Measurements from ENCODE around the gene DNAH1. TPM values are rescaled to one million over a fixed set of nuclear protein-coding genes. Genes with fewer than 3 reads are reported as not detected.

DNAH1 gene
- total RNA-seq, 4 donors from 2014 or later: 19.3 to 103 (median 64.2) TPM

DNA sequence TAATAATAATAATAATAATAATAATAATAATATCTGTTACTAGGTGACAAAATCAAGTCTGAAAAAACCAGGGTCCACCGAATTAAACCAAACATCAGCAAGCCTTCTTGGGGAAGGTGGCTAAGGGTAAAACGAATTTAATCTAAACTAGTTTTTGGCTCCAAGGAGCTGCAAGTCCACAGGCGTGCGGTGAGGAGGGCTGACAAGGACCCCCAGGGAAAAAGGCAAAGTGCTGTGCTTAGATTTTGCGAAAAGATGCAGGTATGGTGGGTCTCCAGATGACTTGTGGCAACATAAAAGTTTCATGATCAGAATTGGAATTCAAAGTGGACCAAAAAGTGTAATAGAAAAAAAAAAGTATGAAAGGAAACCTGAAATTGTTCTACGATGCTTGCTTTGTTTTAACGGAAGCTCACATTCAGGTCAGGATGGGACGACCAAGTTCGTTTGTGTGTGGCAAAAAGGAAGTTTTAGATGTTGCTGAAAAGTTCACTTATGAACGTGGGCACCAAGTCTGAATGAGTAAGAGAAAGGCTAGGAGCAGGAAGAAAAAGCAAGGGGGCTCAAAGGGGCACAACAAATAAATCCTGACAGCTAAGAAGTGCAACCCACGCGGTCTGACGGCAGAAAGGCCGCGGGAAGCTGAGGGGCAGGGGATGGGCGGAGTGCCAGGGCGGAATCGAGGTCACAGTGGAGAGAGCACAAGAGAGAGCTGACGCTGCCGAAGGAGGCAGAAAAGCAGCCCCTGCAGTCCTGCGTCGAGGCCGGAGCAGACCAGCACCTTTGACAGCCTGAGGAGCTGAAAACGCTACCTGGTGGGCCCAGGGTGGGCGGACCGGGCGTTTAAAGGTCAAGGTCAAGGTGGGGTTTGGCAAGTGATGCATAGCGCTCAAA lies 38.8 kb upstream of the DNAH1 start:
- no peaks in the 10 kb centered on the region for H3K36me3 ChIP-seq
- H3K27me3 ChIP-seq: no peaks in the 10 kb centered on the region
- H3K9me3 ChIP-seq: no peaks in the 10 kb centered on the region
- peak overlapping the region; percentile 69 to 99 (median 80) for H3K4me3 ChIP-seq
- TF ChIP-seq, protein P1, sequence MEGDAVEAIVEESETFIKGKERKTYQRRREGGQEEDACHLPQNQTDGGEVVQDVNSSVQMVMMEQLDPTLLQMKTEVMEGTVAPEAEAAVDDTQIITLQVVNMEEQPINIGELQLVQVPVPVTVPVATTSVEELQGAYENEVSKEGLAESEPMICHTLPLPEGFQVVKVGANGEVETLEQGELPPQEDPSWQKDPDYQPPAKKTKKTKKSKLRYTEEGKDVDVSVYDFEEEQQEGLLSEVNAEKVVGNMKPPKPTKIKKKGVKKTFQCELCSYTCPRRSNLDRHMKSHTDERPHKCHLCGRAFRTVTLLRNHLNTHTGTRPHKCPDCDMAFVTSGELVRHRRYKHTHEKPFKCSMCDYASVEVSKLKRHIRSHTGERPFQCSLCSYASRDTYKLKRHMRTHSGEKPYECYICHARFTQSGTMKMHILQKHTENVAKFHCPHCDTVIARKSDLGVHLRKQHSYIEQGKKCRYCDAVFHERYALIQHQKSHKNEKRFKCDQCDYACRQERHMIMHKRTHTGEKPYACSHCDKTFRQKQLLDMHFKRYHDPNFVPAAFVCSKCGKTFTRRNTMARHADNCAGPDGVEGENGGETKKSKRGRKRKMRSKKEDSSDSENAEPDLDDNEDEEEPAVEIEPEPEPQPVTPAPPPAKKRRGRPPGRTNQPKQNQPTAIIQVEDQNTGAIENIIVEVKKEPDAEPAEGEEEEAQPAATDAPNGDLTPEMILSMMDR (IDR thresholded peaks at IDR 0.05): no peak
- TF ChIP-seq POLR2A (IDR thresholded peaks at IDR 0.05): peak in 1 of 2 donors; percentile 46
- peaks cover 0 to 58% (median 13%) of the 10 kb centered on the region in 4 donors for H3K4me1 ChIP-seq
- H3K27ac ChIP-seq: peak overlapping the region; percentile 95 to 100 (median 97)
- DNase-seq: peak; percentile 79 to 89 (median 83)

DNA sequence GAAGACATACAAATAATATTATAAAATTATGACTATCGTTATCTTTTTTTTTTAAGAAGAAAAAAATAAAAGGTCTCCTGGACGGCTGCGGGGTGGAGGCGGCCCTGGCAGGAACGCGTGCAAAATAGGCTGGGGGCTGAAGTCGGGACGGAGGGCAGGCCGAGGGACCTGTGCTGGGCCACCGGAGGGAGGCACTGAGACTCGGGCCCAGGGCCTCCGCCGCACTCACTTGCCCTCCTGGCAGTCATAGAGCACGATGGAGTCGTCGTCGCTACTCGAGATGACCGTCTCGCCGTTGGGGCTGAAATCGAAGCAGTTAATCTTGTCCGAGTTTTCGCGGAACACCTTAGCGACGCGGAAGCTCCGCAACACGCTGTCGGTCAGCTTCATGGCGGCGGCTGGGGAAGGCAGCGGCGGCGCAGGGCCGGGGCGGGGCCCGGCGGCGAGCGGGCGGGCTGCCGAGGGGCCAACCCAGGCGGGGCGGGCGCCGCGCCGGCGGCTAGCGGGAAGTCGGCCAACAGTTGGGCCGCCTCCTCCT lies 38.1 kb upstream of the DNAH1 start:
- no peaks in the 10 kb centered on the region for H3K27me3 ChIP-seq
- peak in 2 of 3 donors; percentile 52 to 78 for DNase-seq
- H3K4me1 ChIP-seq: peaks cover 0 to 55% (median 11%) of the 10 kb centered on the region in 4 donors
- H3K4me3 ChIP-seq: peak overlapping the region; percentile 69 to 99 (median 80)
- H3K36me3 ChIP-seq: no peaks in the 10 kb centered on the region
- peak overlapping the region; percentile 95 to 100 (median 97) for H3K27ac ChIP-seq
- no peaks in the 10 kb centered on the region for H3K9me3 ChIP-seq
- TF ChIP-seq, protein P1 (IDR thresholded peaks at IDR 0.05): peak in 4 of 6 experiments; percentile 37 to 56 (median 52)
- TF ChIP-seq POLR2A (IDR thresholded peaks at IDR 0.05): no peak

DNA sequence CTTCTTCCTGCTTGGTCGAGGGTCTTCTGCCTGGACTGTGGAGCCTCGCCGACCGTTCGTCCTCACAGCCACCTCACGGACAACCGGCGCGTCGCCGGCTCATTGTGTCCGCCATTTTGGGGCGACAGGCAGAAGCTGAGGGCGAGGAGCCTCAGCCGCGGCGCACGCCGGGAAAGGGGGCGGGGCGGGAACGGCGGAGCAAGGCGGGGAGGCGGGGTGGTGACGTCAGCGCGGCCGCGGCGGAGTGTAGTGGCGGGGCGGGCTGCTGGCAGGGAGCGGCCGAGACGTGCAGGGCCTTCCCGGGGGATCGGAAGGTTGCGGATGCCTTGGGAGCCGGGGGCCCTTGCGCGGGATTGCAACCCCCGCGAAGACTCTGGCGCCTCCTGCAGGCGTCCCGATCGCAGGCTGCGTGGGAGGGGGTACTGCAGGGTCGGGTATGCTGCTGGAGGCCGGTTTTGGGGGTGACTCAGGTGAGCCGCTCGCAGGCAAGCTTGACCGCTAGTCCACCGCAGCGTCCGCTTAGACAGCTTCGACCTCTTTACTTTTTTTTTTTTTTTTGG lies 37.5 kb upstream of the DNAH1 start, which contains the start of gene WDR82:
TSS of gene WDR82 (minus strand) at position 140 of the 560 bp plus-strand sequence. CDS start 288 bp downstream, outside the sequence.
- Histone ChIP-seq H3K36me3 (no peaks in the 10 kb centered on the region), H3K9me3 (no peaks in the 10 kb centered on the region), H3K27ac (peak within 1 kb of the TSS; percentile 95 to 100 (median 97)), H3K4me3 (peak within 1 kb of the TSS; percentile 69 to 99 (median 80)), H3K27me3 (no peaks in the 10 kb centered on the region), H3K4me1 (peaks cover 0 to 51% (median 11%) of the 10 kb centered on the region in 4 donors)
- TF ChIP-seq, protein P1 (IDR thresholded peaks at IDR 0.05): peak in 5 of 6 experiments; percentile 19 to 50 (median 41)
- peak; percentile 72 to 91 for TF ChIP-seq POLR2A (IDR thresholded peaks at IDR 0.05)
- DNase-seq: peak; percentile 98 to 99 (median 99)

DNA sequence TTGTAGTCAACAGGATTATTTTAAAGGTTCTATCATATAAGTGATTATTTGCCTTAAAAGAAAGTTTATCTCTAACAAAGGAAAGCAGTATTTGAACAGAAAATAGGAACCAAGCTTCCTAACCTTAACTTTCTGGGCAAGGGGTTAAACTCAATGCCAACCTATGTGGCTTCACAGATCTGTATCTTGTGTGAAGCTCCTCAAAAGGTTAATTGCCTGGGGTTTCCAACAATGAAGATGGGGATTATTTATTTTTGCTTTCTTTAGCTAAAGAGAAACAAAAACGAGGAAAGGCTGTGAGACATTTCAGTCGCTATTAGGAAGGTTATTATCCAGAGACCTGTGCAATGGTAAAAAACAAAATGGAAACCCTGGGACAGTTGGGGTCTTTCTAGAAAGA lies 36.5 kb upstream of the DNAH1 start:
- no peak for DNase-seq
- no peaks in the 10 kb centered on the region for H3K9me3 ChIP-seq
- H3K4me3 ChIP-seq: peak overlapping the region in 2 of 4 donors; percentile 90 to 99
- TF ChIP-seq, protein P1 (IDR thresholded peaks at IDR 0.05): no peak
- no peak for TF ChIP-seq POLR2A (IDR thresholded peaks at IDR 0.05)
- H3K27ac ChIP-seq: peak overlapping the region; percentile 95 to 100 (median 97)
- peaks cover 0 to 42% (median 11%) of the 10 kb centered on the region in 4 donors for H3K4me1 ChIP-seq
- no peaks in the 10 kb centered on the region for H3K36me3 ChIP-seq
- H3K27me3 ChIP-seq: no peaks in the 10 kb centered on the region

DNA sequence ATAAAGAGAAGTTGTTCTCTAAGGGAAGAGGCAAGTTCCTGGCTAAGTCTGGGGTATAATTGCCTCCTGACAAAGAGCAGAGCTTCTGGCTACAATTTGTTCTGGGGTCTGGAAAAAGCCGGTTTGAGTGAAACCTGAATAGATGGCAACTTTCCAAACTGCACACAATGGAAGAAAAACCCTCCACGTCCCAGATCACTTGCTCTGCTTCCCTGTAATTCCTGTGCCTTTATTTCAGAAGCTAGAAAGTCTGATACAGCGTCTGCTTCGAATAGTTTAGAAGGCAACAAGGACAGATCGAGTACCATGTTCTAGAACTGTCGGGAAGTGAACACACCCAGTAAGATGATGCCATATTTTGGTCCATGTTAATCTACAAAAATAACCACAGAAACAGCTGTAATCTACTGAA lies 36.1 kb upstream of the DNAH1 start:
- no peak overlapping the region for H3K4me3 ChIP-seq
- no peaks in the 10 kb centered on the region for H3K9me3 ChIP-seq
- H3K27ac ChIP-seq: peak overlapping the region; percentile 95 to 100 (median 97)
- no peaks in the 10 kb centered on the region for H3K27me3 ChIP-seq
- no peak for DNase-seq
- H3K36me3 ChIP-seq: no peaks in the 10 kb centered on the region
- H3K4me1 ChIP-seq: peaks cover 0 to 40% (median 10%) of the 10 kb centered on the region in 4 donors
- TF ChIP-seq POLR2A (IDR thresholded peaks at IDR 0.05): no peak
- TF ChIP-seq, protein P1 (IDR thresholded peaks at IDR 0.05): no peak

All from Peyer's patch (tissue), 4 donors.